ENCODE measurements around the gene PTPRK. TPM values are rescaled to one million over a fixed set of nuclear protein-coding genes. Genes with fewer than 3 reads are reported as not detected.

PTPRK gene
- total and polyA plus RNA-seq, 12 donors, result 7.5 to 47.7 (median 35.7) TPM

GRCh38 chr6:128244751-128245405 is 275.5 kb downstream of the PTPRK start:
- DNase-seq (no peak), ATAC-seq (no peak)
- intact Hi-C loops (cut with DNase I), result no loop called here
- Histone ChIP-seq H3K4me3 (no peak overlapping the region), H3K4me1 (peaks cover 2 to 33% (median 10%) of the 10 kb centered on the region in 9 donors), H3K27me3 (no peaks in the 10 kb centered on the region), H3K9me3 (no peaks in the 10 kb centered on the region), H3K36me3 (no peaks in the 10 kb centered on the region), H3K27ac (no peak overlapping the region)
- TF ChIP-seq CTCF (IDR thresholded peaks at IDR 0.05), result no peak
- WGBS, 2 donors, result 81% methylated on average over 2 of the region's 2 CpGs

GRCh38 chr6:128242765-128243403 is 277.5 kb downstream of the PTPRK start:
- peaks cover 4 to 48% (median 18%) of the 10 kb centered on the region in 9 donors for H3K4me1 ChIP-seq
- H3K9me3 ChIP-seq, result no peaks in the 10 kb centered on the region
- H3K36me3 ChIP-seq, result no peaks in the 10 kb centered on the region
- no peak for TF ChIP-seq CTCF (IDR thresholded peaks at IDR 0.05)
- H3K4me3 ChIP-seq, result no peak overlapping the region
- no peak overlapping the region for H3K27ac ChIP-seq
- H3K27me3 ChIP-seq, result no peaks in the 10 kb centered on the region
- ATAC-seq, result peak in 2 of 8 donors; percentile 37 to 58
- 98 to 99% methylated on average over 3 of the region's 3 CpGs for WGBS, 2 donors
- intact Hi-C loops (cut with DNase I), result no loop called here
- DNase-seq, result no peak

- Histone ChIP-seq H3K27ac (peak overlapping the region in 2 of 10 donors; percentile 28 to 36), H3K36me3 (no peaks in the 10 kb centered on the region), H3K4me3 (no peak overlapping the region), H3K27me3 (no peaks in the 10 kb centered on the region), H3K9me3 (no peaks in the 10 kb centered on the region), H3K4me1 (peaks cover 4 to 55% (median 18%) of the 10 kb centered on the region in 9 donors)
- TF ChIP-seq CTCF (IDR thresholded peaks at IDR 0.05), result no peak
- DNase-seq (no peak), ATAC-seq (no peak)
- intact Hi-C loops (cut with DNase I), result no loop called here
- 68 to 74% methylated on average over 3 of the region's 3 CpGs for WGBS, 2 donors
These were observed 279.2 kb downstream of the PTPRK start for GRCh38 chr6:128241216-128241615.

GRCh38 chr6:128240024-128240428 is 280.4 kb downstream of the PTPRK start:
- Histone ChIP-seq H3K4me1 (peaks cover 4 to 52% (median 18%) of the 10 kb centered on the region in 9 donors), H3K27me3 (no peaks in the 10 kb centered on the region), H3K9me3 (no peaks in the 10 kb centered on the region), H3K27ac (peak overlapping the region in 3 of 10 donors; percentile 0 to 42 (median 9)), H3K36me3 (no peaks in the 10 kb centered on the region), H3K4me3 (no peak overlapping the region)
- WGBS, 2 donors, result 33 to 56% methylated on average over 3 of the region's 3 CpGs
- no peak for TF ChIP-seq CTCF (IDR thresholded peaks at IDR 0.05)
- DNase-seq, result no peak
- intact Hi-C loops (cut with DNase I), result no loop called here
- ATAC-seq, result no peak
